ENCODE measurements around the gene RFTN1. TPM values are rescaled to one million over a fixed set of nuclear protein-coding genes. Genes with fewer than 3 reads are reported as not detected.

Gene RFTN1
- total RNA-seq, 1 donor from 2014 or later: 6.4 TPM

- peaks cover 30% of the 10 kb centered on the region for H3K36me3 Mint-ChIP-seq (ENCODE audit: unreplicated experiment)
- no peak for DNase-seq
- TF ChIP-seq CTCF (IDR thresholded peaks at IDR 0.05; ENCODE audit: partially characterized antibody, unreplicated experiment): no peak
- H3K27me3 Mint-ChIP-seq (ENCODE audit: unreplicated experiment): no peaks in the 10 kb centered on the region
- peak overlapping the region; percentile 23 for H3K4me3 Mint-ChIP-seq (ENCODE audit: unreplicated experiment)
- H3K4me1 Mint-ChIP-seq (ENCODE audit: low read depth, unreplicated experiment): peaks cover 17% of the 10 kb centered on the region
- H3K9me3 Mint-ChIP-seq (ENCODE audit: unreplicated experiment): peaks cover 5% of the 10 kb centered on the region
- H3K27ac Mint-ChIP-seq (ENCODE audit: unreplicated experiment): peak overlapping the region; percentile 62
These were observed 178.2 kb downstream of the RFTN1 start for GRCh38 chr3:16335333-16335732.

- no peak for DNase-seq
- no peak overlapping the region for H3K27ac Mint-ChIP-seq (ENCODE audit: unreplicated experiment)
- TF ChIP-seq CTCF (IDR thresholded peaks at IDR 0.05; ENCODE audit: partially characterized antibody, unreplicated experiment): no peak
- H3K9me3 Mint-ChIP-seq (ENCODE audit: unreplicated experiment): peaks cover 5% of the 10 kb centered on the region
- peaks cover 30% of the 10 kb centered on the region for H3K36me3 Mint-ChIP-seq (ENCODE audit: unreplicated experiment)
- H3K4me1 Mint-ChIP-seq (ENCODE audit: low read depth, unreplicated experiment): peaks cover 17% of the 10 kb centered on the region
- no peak overlapping the region for H3K4me3 Mint-ChIP-seq (ENCODE audit: unreplicated experiment)
- H3K27me3 Mint-ChIP-seq (ENCODE audit: unreplicated experiment): no peaks in the 10 kb centered on the region
These were observed 178.6 kb downstream of the RFTN1 start for GRCh38 chr3:16334909-16335308.

GRCh38 chr3:16332904-16333426 is 180.5 kb downstream of the RFTN1 start:
- TF ChIP-seq CTCF (IDR thresholded peaks at IDR 0.05; ENCODE audit: partially characterized antibody, unreplicated experiment): no peak
- Mint-ChIP-seq H3K4me1 (ENCODE audit: low read depth, unreplicated experiment) (peaks cover 10% of the 10 kb centered on the region), H3K9me3 (ENCODE audit: unreplicated experiment) (peaks cover 5% of the 10 kb centered on the region), H3K27ac (ENCODE audit: unreplicated experiment) (no peak overlapping the region), H3K27me3 (ENCODE audit: unreplicated experiment) (no peaks in the 10 kb centered on the region), H3K36me3 (ENCODE audit: unreplicated experiment) (peaks cover 30% of the 10 kb centered on the region), H3K4me3 (ENCODE audit: unreplicated experiment) (no peak overlapping the region)
- no peak for DNase-seq

- H3K27ac Mint-ChIP-seq (ENCODE audit: unreplicated experiment): no peak overlapping the region
- DNase-seq: no peak
- H3K36me3 Mint-ChIP-seq (ENCODE audit: unreplicated experiment): peaks cover 30% of the 10 kb centered on the region
- peaks cover 5% of the 10 kb centered on the region for H3K9me3 Mint-ChIP-seq (ENCODE audit: unreplicated experiment)
- no peak overlapping the region for H3K4me3 Mint-ChIP-seq (ENCODE audit: unreplicated experiment)
- H3K27me3 Mint-ChIP-seq (ENCODE audit: unreplicated experiment): no peaks in the 10 kb centered on the region
- peaks cover 10% of the 10 kb centered on the region for H3K4me1 Mint-ChIP-seq (ENCODE audit: low read depth, unreplicated experiment)
- no peak for TF ChIP-seq CTCF (IDR thresholded peaks at IDR 0.05; ENCODE audit: partially characterized antibody, unreplicated experiment)
These were observed 182.1 kb downstream of the RFTN1 start for GRCh38 chr3:16331319-16331883.

- TF ChIP-seq CTCF (IDR thresholded peaks at IDR 0.05; ENCODE audit: partially characterized antibody, unreplicated experiment): no peak
- Mint-ChIP-seq H3K4me3 (ENCODE audit: unreplicated experiment) (no peak overlapping the region), H3K9me3 (ENCODE audit: unreplicated experiment) (peaks cover 5% of the 10 kb centered on the region), H3K36me3 (ENCODE audit: unreplicated experiment) (peaks cover 30% of the 10 kb centered on the region), H3K27ac (ENCODE audit: unreplicated experiment) (no peak overlapping the region), H3K27me3 (ENCODE audit: unreplicated experiment) (no peaks in the 10 kb centered on the region), H3K4me1 (ENCODE audit: low read depth, unreplicated experiment) (peaks cover 4% of the 10 kb centered on the region)
- no peak for DNase-seq
These were observed 183.1 kb downstream of the RFTN1 start for GRCh38 chr3:16330351-16330750.
